ENCODE results near the gene ZNF732.

GRCh38 chr4:294732-295131 lies 10.5 kb downstream of the ZNF732 start:
- no peak for TF ChIP-seq CTCF (IDR thresholded peaks at IDR 0.05; ENCODE audit: low read depth, low read length, missing input control)
- no peak for TF ChIP-seq YY1 (IDR thresholded peaks at IDR 0.05)
- no peak for TF ChIP-seq GABPA (IDR thresholded peaks at IDR 0.05 in 1 of 2, conservative IDR thresholded peaks at IDR 0.05 in 1 of 2)
- TF ChIP-seq TAF1 (conservative IDR thresholded peaks at IDR 0.05), result no peak
- no peak for TF ChIP-seq FOXA2 (IDR thresholded peaks at IDR 0.05)
- no peak for TF ChIP-seq EGR1 (IDR thresholded peaks at IDR 0.05; ENCODE audit: low read depth in 2 of 2)
- no peak for TF ChIP-seq FOXA1 (IDR thresholded peaks at IDR 0.05)
- TF ChIP-seq ATF3 (IDR thresholded peaks at IDR 0.05), result no peak
- no peak for TF ChIP-seq RXRA (IDR thresholded peaks at IDR 0.05)
- no peak for TF ChIP-seq JUND (IDR thresholded peaks at IDR 0.05)
- TF ChIP-seq RAD21 (IDR thresholded peaks at IDR 0.05), result no peak
- no peak for TF ChIP-seq HNF4G (IDR thresholded peaks at IDR 0.05)
- TF ChIP-seq REST (IDR thresholded peaks at IDR 0.05), result no peak

All from liver (tissue), 3 donors.